H1 (cell line): Measurements from ENCODE around the gene SMYD3. TPM values are rescaled to one million over a fixed set of nuclear protein-coding genes. Genes with fewer than 3 reads are reported as not detected.

ENCODE experiments used
- CTCF ChIA-PET: fragments of 300-600 bp; sonication (Branson Sonifier 250); formaldehyde crosslinking; loops from one replicate; lab custom pipeline; 2021; ENCODE audit not compliant: partially characterized antibody; lab: Charles Lee
- POLR2A ChIA-PET: fragments of 300-600 bp; sonication (Branson Sonifier 250); formaldehyde crosslinking; loops from one replicate; lab custom pipeline; 2021; ENCODE audit warnings: inconsistent platforms; ENCODE audit not compliant: partially characterized antibody; lab: Charles Lee
- DNase-seq, 2 experiments: peaks; one replicate each; pipeline versions ENCODE4 v3.0.0 to v3.0.0-alpha.2; 2010 to 2022; ENCODE audit warnings: low spot score in 2 of 2, low read depth in 1 of 2, mixed read lengths in 1 of 2
- FAIRE-seq: peaks from 2 replicates; lab custom pipeline; 2011; peaks lifted over from hg19 to GRCh38; lab: Jason Lieb, UNC
- H2AFZ ChIP-seq: 2 replicates; pipeline ENCODE4 v1.8.1; 2012; ENCODE audit warnings: low read length, inconsistent platforms
- H2AK5ac ChIP-seq: 2 replicates; pipeline ENCODE4 v1.6.1; 2013; ENCODE audit warnings: low read depth, low read length
- H2BK120ac ChIP-seq: replicated peaks from 2 replicates; pipeline ENCODE3; 2013; ENCODE audit warnings: low read depth, low read length, inconsistent platforms
- H2BK12ac ChIP-seq: 2 replicates; pipeline ENCODE4 v1.6.1; 2013; ENCODE audit warnings: low read depth, low read length
- H2BK15ac ChIP-seq: 2 replicates; pipeline ENCODE4 v1.6.1; 2013; ENCODE audit warnings: low read length
- H2BK20ac ChIP-seq: 2 replicates; pipeline ENCODE4 v1.6.1; 2013; ENCODE audit warnings: low read length
- H2BK5ac ChIP-seq: 2 replicates; pipeline ENCODE4 v1.6.1; 2013; ENCODE audit warnings: low read depth, low read length
- H3K14ac ChIP-seq: 2 replicates; pipeline ENCODE4 v1.6.1; 2013; ENCODE audit warnings: inconsistent platforms; ENCODE audit not compliant: insufficient read length
- H3K18ac ChIP-seq: 2 replicates; pipeline ENCODE4 v1.6.1; 2013; ENCODE audit warnings: low read length; ENCODE audit errors: extremely low read depth
- H3K23ac ChIP-seq: 2 replicates; pipeline ENCODE4 v1.6.1; 2013; ENCODE audit warnings: inconsistent platforms; ENCODE audit not compliant: insufficient read length
- H3K23me2 ChIP-seq: 2 replicates; pipeline ENCODE4 v1.6.1; 2013; ENCODE audit warnings: low read depth, low read length
- H3K27ac ChIP-seq: 2 replicates; pipeline ENCODE4 v1.6.1; 2011; ENCODE audit warnings: low read depth, low read length, inconsistent platforms
- H3K27me3 ChIP-seq, 4 experiments: replicated peaks in 1 of 4; 1 replicate in 1 of 4; 2 replicates in 3 of 4; pipeline versions ENCODE4 v1.6.1 to v1.8.1; 2011 to 2013; ENCODE audit warnings: low read length in 3 of 4, mild to moderate bottlenecking in 3 of 4, inconsistent platforms in 2 of 4, mixed read lengths in 2 of 4, moderate library complexity in 1 of 4; ENCODE audit not compliant: control insufficient read depth in 3 of 4, insufficient read depth in 3 of 4; ENCODE audit errors: extremely low read depth in 1 of 4
- H3K36me3 ChIP-seq, 4 experiments: 2 replicates each; pipeline versions ENCODE4 v1.6.1 to v1.8.1; 2011 to 2013; ENCODE audit warnings: mild to moderate bottlenecking in 4 of 4, low read length in 3 of 4, moderate library complexity in 2 of 4, control low read depth in 1 of 4, inconsistent platforms in 1 of 4; ENCODE audit not compliant: insufficient read depth in 4 of 4, control insufficient read depth in 2 of 4
- H3K4ac ChIP-seq: replicated peaks from 2 replicates; pipeline ENCODE3; 2013; ENCODE audit warnings: low read length, low read depth, mixed read lengths, inconsistent platforms; ENCODE audit not compliant: insufficient read length
- H3K4me1 ChIP-seq, 4 experiments: replicated peaks in 1 of 4; 1 replicate in 1 of 4; 2 replicates in 3 of 4; pipeline versions ENCODE4 v1.6.1 to v1.8.1; 2011 to 2013; ENCODE audit warnings: low read length in 3 of 4, inconsistent platforms in 2 of 4, mixed read lengths in 1 of 4; ENCODE audit not compliant: insufficient read depth in 4 of 4, control insufficient read depth in 3 of 4
- H3K4me2 ChIP-seq, 2 experiments: 2 replicates each; pipeline versions ENCODE4 v1.6.1 to v1.8.1; 2011 to 2013; ENCODE audit warnings: low read depth in 2 of 2, low read length in 2 of 2, control low read depth in 1 of 2, inconsistent platforms in 1 of 2, mild to moderate bottlenecking in 1 of 2; ENCODE audit not compliant: insufficient read depth in 1 of 2
- H3K4me3 ChIP-seq, 4 experiments: fragments of 200-600, 300-600 bp in 1 of 4; sonication (generic), shearing (Covaris generic), sonication (Bioruptor Twin) in 1 of 4; 2 replicates each; pipeline versions ENCODE4 v1.5.1 to v1.8.1; 2011 to 2016; ENCODE audit warnings: low read length in 4 of 4, low read depth in 3 of 4, control low read depth in 2 of 4, inconsistent platforms in 2 of 4, mild to moderate bottlenecking in 2 of 4, mixed read lengths in 1 of 4, moderate library complexity in 1 of 4; ENCODE audit not compliant: insufficient read depth in 2 of 4; ENCODE audit errors: extremely low read depth in 1 of 4
- H3K56ac ChIP-seq: replicated peaks from 2 replicates; pipeline ENCODE3; 2013; ENCODE audit warnings: low read depth, mild to moderate bottlenecking, mixed read lengths, low read length, inconsistent platforms; ENCODE audit not compliant: insufficient read length
- H3K79me1 ChIP-seq: 2 replicates; pipeline ENCODE4 v1.6.1; 2013; ENCODE audit warnings: low read depth, low read length, control low read depth
- H3K79me2 ChIP-seq, 2 experiments: 2 replicates each; pipeline versions ENCODE4 v1.6.1 to v1.8.1; 2012 to 2013; ENCODE audit warnings: low read length in 2 of 2, mild to moderate bottlenecking in 2 of 2, inconsistent platforms in 1 of 2; ENCODE audit not compliant: insufficient read depth in 2 of 2, control insufficient read depth in 1 of 2
- H3K9ac ChIP-seq, 4 experiments: replicated peaks in 1 of 4; 1 replicate in 1 of 4; 2 replicates in 3 of 4; pipeline versions ENCODE4 v1.6.1 to v1.8.1; 2011 to 2013; ENCODE audit warnings: low read depth in 3 of 4, low read length in 3 of 4, control low read depth in 2 of 4, mild to moderate bottlenecking in 2 of 4, moderate library complexity in 2 of 4, inconsistent platforms in 1 of 4; ENCODE audit errors: extremely low read depth in 1 of 4
- H3K9me3 ChIP-seq, 2 experiments: 2 replicates each; pipeline versions ENCODE4 v1.6.1 to v1.8.1; 2012 to 2013; ENCODE audit warnings: mild to moderate bottlenecking in 2 of 2, moderate library complexity in 2 of 2, control low read depth in 1 of 2, inconsistent platforms in 1 of 2, low read depth in 1 of 2, low read length in 1 of 2, mixed read lengths in 1 of 2; ENCODE audit not compliant: insufficient read depth in 2 of 2
- H4K20me1 ChIP-seq, 2 experiments: replicated peaks in 1 of 2; 2 replicates each; pipeline versions ENCODE3 to v1.8.1; 2011 to 2013; ENCODE audit warnings: inconsistent platforms in 2 of 2, low read length in 2 of 2, mild to moderate bottlenecking in 1 of 2; ENCODE audit not compliant: insufficient read depth in 2 of 2, control insufficient read depth in 1 of 2
- H4K5ac ChIP-seq: 2 replicates; pipeline ENCODE4 v1.6.1; 2013; ENCODE audit warnings: low read length, low read depth, mixed read lengths, inconsistent platforms; ENCODE audit not compliant: insufficient read length
- H4K8ac ChIP-seq: 2 replicates; pipeline ENCODE4 v1.8.0; 2013; ENCODE audit warnings: mild to moderate bottlenecking, moderate library complexity, low read length, inconsistent platforms; ENCODE audit not compliant: insufficient read depth; ENCODE audit errors: extremely low read depth
- H4K91ac ChIP-seq: replicated peaks from 2 replicates; pipeline ENCODE3; 2013; ENCODE audit warnings: low read length, mixed read lengths, inconsistent platforms; ENCODE audit not compliant: insufficient read length
- ASH2L ChIP-seq: fragments of 200-600, 300-600 bp; sonication (generic); IDR thresholded peaks from one replicate; pipeline ENCODE4 v1.7.1; 2017; ENCODE audit warnings: low read length
- ATF3 ChIP-seq: IDR thresholded peaks from 2 replicates; pipeline ENCODE4 v1.6.1; 2011; ENCODE audit warnings: low read depth, mild to moderate bottlenecking, low read length; ENCODE audit not compliant: insufficient read depth
- HDAC2 ChIP-seq, 2 experiments: fragments of 300-600 bp in 1 of 2; sonication (generic) in 1 of 2; IDR thresholded peaks; 2 replicates each; pipeline ENCODE4 v1.6.1; 2011 to 2012; ENCODE audit warnings: low read depth in 2 of 2, low read length in 2 of 2, mild to moderate bottlenecking in 2 of 2, moderate library complexity in 2 of 2, borderline replicate concordance in 1 of 2, inconsistent platforms in 1 of 2
- PHF8 ChIP-seq: fragments of 200-600 bp; sonication (generic); conservative IDR thresholded peaks from 2 replicates; pipeline ENCODE4 v1.7.1; 2012; ENCODE audit warnings: low read depth, mild to moderate bottlenecking, inconsistent platforms, low read length, moderate library complexity
- POLR2AphosphoS5 ChIP-seq: IDR thresholded peaks from 2 replicates; pipeline ENCODE4 v1.6.1; 2011; ENCODE audit warnings: low read depth, low read length
- WGBS, 2 experiments: shearing (Covaris generic) in 1 of 2; methylation state at CpG; one replicate each; pipeline versions ENCODE4 v1.1.6 to v1.1.7; 2013 to 2015; ENCODE audit warnings: low lambda C conversion rate in 2 of 2, mixed read lengths in 2 of 2, inconsistent platforms in 1 of 2, low coverage in 1 of 2, missing lambda C conversion rate in 1 of 2; ENCODE audit not compliant: insufficient replicate concordance in 2 of 2, insufficient coverage in 1 of 2, insufficient read length in 1 of 2; ENCODE audit errors: extremely low coverage in 1 of 2, missing lambda C conversion rate in 1 of 2; 5-methylcytosine and 5-hydroxymethylcytosine counted together
- polyA plus RNA-seq, 7 experiments: library from polyadenylated mRNA; depleted of rRNA in 3 of 7; stranded (reverse) in 5 of 7; unstranded in 2 of 7; fragments of >200 nt in 5 of 7; fragments of 200-250 nt in 2 of 7; gene quantifications; 1 replicate in 5 of 7; 2 replicates in 1 of 7; 4 replicates in 1 of 7; pipeline versions ENCODE4 v1.2.1 to v1.2.3, GENCODE V29; 2011 to 2013; ENCODE audit warnings: missing spikeins in 2 of 7, mixed read lengths in 2 of 7
- total RNA-seq: library from RNA; stranded (reverse); fragmentation: NEBNext Ultra II Directional; extraction: Animal tissue kit (Norgen Biotek cat#: 25700); gene quantifications from 2 replicates; pipeline ENCODE4 v1.2.1, GENCODE V29; 2021

Gene SMYD3
- total and polyA plus RNA-seq, 2 of the 8 experiments (the other 6 are each of a cell fraction or from before 2014, with no cell fraction given), result 17.3 to 25.4 TPM

GRCh38 chr1:245765230-245766000, 741.7 kb downstream of the SMYD3 start:
- no peak overlapping the region for H3K27ac ChIP-seq
- H4K5ac ChIP-seq, result no peak overlapping the region
- FAIRE-seq (no peak), DNase-seq (no peak)
- H3K4me2 ChIP-seq, result no peak overlapping the region
- POLR2A ChIA-PET, result no interaction called here
- no peaks in the 10 kb centered on the region for H3K9me3 ChIP-seq
- no peak overlapping the region for H4K91ac ChIP-seq
- H3K79me1 ChIP-seq, result no peaks in the 10 kb centered on the region
- no peak overlapping the region for H2BK5ac ChIP-seq
- H2BK20ac ChIP-seq, result no peak overlapping the region
- peak overlapping the region; percentile 56; the same call in 1 of the 2 replicates for H2BK12ac ChIP-seq
- no peak overlapping the region for H2AFZ ChIP-seq
- H3K23me2 ChIP-seq, result no peaks in the 10 kb centered on the region
- H3K4ac ChIP-seq, result no peak overlapping the region
- H3K4me3 ChIP-seq, result no peak overlapping the region
- H3K9ac ChIP-seq, result no peak overlapping the region
- no peak overlapping the region for H2BK15ac ChIP-seq
- no peak overlapping the region for H3K23ac ChIP-seq
- H3K36me3 ChIP-seq, result no peaks in the 10 kb centered on the region
- H3K18ac ChIP-seq, result no peak overlapping the region
- H4K8ac ChIP-seq, result no peak overlapping the region
- H3K14ac ChIP-seq, result no peak overlapping the region
- H3K79me2 ChIP-seq, result no peaks in the 10 kb centered on the region
- no peak for TF ChIP-seq ATF3
- no peak for TF ChIP-seq ASH2L
- no peak for TF ChIP-seq POLR2AphosphoS5
- no peak for TF ChIP-seq HDAC2 (IDR thresholded peaks at IDR 0.05; ENCODE audit: borderline replicate concordance in 1 of 2, low read depth in 2 of 2, low read length in 2 of 2)
- TF ChIP-seq PHF8, result no peak
- TF ChIP-seq, all 59 proteins: peak for 0
- Histone ChIP-seq H3K27me3 (no peaks in the 10 kb centered on the region), H3K56ac (no peak overlapping the region), H2BK120ac (no peak overlapping the region), H2AK5ac (no peak overlapping the region), H3K4me1 (peaks cover 0 to 5% (median 3%) of the 10 kb centered on the region in 4 experiments), H4K20me1 (no peaks in the 10 kb centered on the region)
- 89% methylated on average over 10 of the region's 10 CpGs; no CpG with 5 or more reads in 1 of the 2 experiments for WGBS, 2 experiments
- CTCF ChIA-PET, result interaction anchor here (0.5 to 1.8 kb wide), 6 partner anchors 8 to 730 kb away, joined by 3 to 8 read pairs (median 4); no protein-coding TSS in a partner anchor
